Ovary (tissue), 9 donors: ENCODE measurements around the gene LGR4. TPM values are rescaled to one million over a fixed set of nuclear protein-coding genes. Genes with fewer than 3 reads are reported as not detected.
A peak's percentile ranks its signal among the peaks of the same experiment; 100 is the strongest.

Experiments
- DNase-seq, 5 donors: peaks; one replicate each; pipeline ENCODE4 v3.0.0-alpha.2; 2019 to 2020
- H3K27ac ChIP-seq, 2 donors: fragments of 200-600 bp; one replicate each; pipeline versions ENCODE4 v1.5.1 to v1.8.0; 2019 to 2022
- H3K27me3 ChIP-seq: fragments of 200-600 bp; one replicate; pipeline ENCODE4 v1.8.0; 2022
- H3K36me3 ChIP-seq: fragments of 200-600 bp; sonication (generic); one replicate; pipeline ENCODE4 v1.5.1; 2019
- H3K4me1 ChIP-seq: one replicate; pipeline ENCODE4 v1.8.1; 2013; ENCODE audit warnings: mild to moderate bottlenecking, moderate library complexity; ENCODE audit not compliant: insufficient read depth
- H3K4me3 ChIP-seq: fragments of 200-600 bp; sonication (generic); one replicate; pipeline ENCODE4 v1.5.1; 2017
- H3K9me3 ChIP-seq, 2 donors: fragments of 200-600 bp in 1 of 2; sonication (generic) in 1 of 2; one replicate each; pipeline versions ENCODE4 v1.5.1 to v1.8.1; 2013 to 2019; ENCODE audit warnings: mild to moderate bottlenecking in 1 of 2, moderate library complexity in 1 of 2
- CTCF ChIP-seq, 3 donors: fragments of 450-650 bp in 2 of 3; fragments of 200-600 bp in 1 of 3; IDR thresholded peaks; one replicate each; pipeline versions ENCODE4 v1.5.1 to v1.8.0; 2016 to 2022; ENCODE audit warnings: antibody characterized with exemption in 3 of 3, mild to moderate bottlenecking in 1 of 3
- EP300 ChIP-seq: sonication (generic); formaldehyde crosslinking; IDR thresholded peaks from one replicate; pipeline ENCODE4 v1.6.1; 2017; ENCODE audit warnings: antibody characterized with exemption
- POLR2A ChIP-seq: fragments of 450-650 bp; IDR thresholded peaks from one replicate; pipeline ENCODE4 v1.6.1; 2017; ENCODE audit warnings: antibody characterized with exemption, mild to moderate bottlenecking, moderate library complexity
- WGBS, 3 donors: extraction: QIAGEN DNeasy Blood & Tissue Kit in 1 of 3; methylation state at CpG; one replicate each; pipeline versions ENCODE4 v1.1.5 to v1.1.7; 2013 to 2017; 5-methylcytosine and 5-hydroxymethylcytosine counted together
- intact Hi-C, 4 donors: fragments of 100-400 bp; cut with DNase I; formaldehyde crosslinking; loops; one replicate each; pipeline versions ENCODE4 v1.11.0 to v1.15.1; 2022 to 2023
- polyA plus RNA-seq, 2 donors: library from polyadenylated mRNA; stranded (reverse); fragments of 200-250 nt in 1 of 2; fragments of 350-450 nt in 1 of 2; fragmentation: Illumina TruSeq in 1 of 2; extraction: RNeasy Lipid Tissue Mini Kit (QIAGEN cat#74804) in 1 of 2; gene quantifications; one replicate each; pipeline ENCODE4 v1.2.3, GENCODE V29; 2013 to 2014
- total RNA-seq, 7 donors: library from RNA; depleted of rRNA in 2 of 7; stranded (reverse); fragments of >200 nt in 2 of 7; fragmentation: NEBNext Ultra II Directional in 3 of 7; extraction: Animal tissue kit (Norgen Biotek cat#: 25700) in 3 of 7; gene quantifications; one replicate each; pipeline versions ENCODE4 v1.1.0 to v1.2.4, GENCODE V29; 2016 to 2023
- donor health status: DM: no; HTN: no; CAD: no; lungs with moderate emphysema.
- donor health status: DM: no; HTN: no; CAD: no.
- donor health status: Bipolar disorder and iron deficiency.
- donor health status: DM: yes; HTN: yes; CAD: no.
- donor health status: DM: no; HTN: no; CAD: no.
- donor health status: DM: yes; HTN: yes; CAD: no.

Gene LGR4
- total and polyA plus RNA-seq, 9 donors: 15.3 to 51.1 (median 32.3) TPM

GRCh38 chr11:27363576-27364117, 108.9 kb downstream of the LGR4 start:
- intact Hi-C loops: loop anchor here in 1 of 4 donors (10.0 kb wide), 1 partner anchor 151 kb away; no protein-coding TSS in a partner anchor
- H3K27ac ChIP-seq: no peak overlapping the region
- TF ChIP-seq EP300 (no peak), POLR2A (no peak), CTCF (IDR thresholded peaks at IDR 0.05) (no peak)
- H3K4me1 ChIP-seq: no peaks in the 10 kb centered on the region
- H3K9me3 ChIP-seq: no peaks in the 10 kb centered on the region
- peak overlapping the region; percentile 66 for H3K4me3 ChIP-seq
- no peaks in the 10 kb centered on the region for H3K27me3 ChIP-seq
- WGBS, 3 donors: 38 to 40% (median 38%) methylated on average over 13 of the region's 13 CpGs
- no peaks in the 10 kb centered on the region for H3K36me3 ChIP-seq
- no peak for DNase-seq

GRCh38 chr11:27362749-27363575, 109.6 kb downstream of the LGR4 start, which contains the start of gene CCDC34:
TSS of gene CCDC34 (minus strand) at chr11:27363215. CDS start at chr11:27363194, 21 bp downstream.
- WGBS, 3 donors: 0 to 1% (median 0%) methylated on average over 40 to 57 of the region's 57 CpGs
- TF ChIP-seq CTCF (IDR thresholded peaks at IDR 0.05) (no peak), EP300 (no peak), POLR2A (peak; percentile 6)
- no peaks in the 10 kb centered on the region for H3K9me3 ChIP-seq
- H3K27ac ChIP-seq: no peak within 1 kb of the TSS
- DNase-seq: peak; percentile 89 to 94 (median 91)
- H3K36me3 ChIP-seq: no peaks in the 10 kb centered on the region
- H3K27me3 ChIP-seq: no peaks in the 10 kb centered on the region
- H3K4me3 ChIP-seq: peak within 1 kb of the TSS; percentile 66
- no peaks in the 10 kb centered on the region for H3K4me1 ChIP-seq
- intact Hi-C loops: loop anchor here in 1 of 4 donors (10.0 kb wide), 1 partner anchor 152 kb away; no protein-coding TSS in a partner anchor

- no peaks in the 10 kb centered on the region for H3K4me1 ChIP-seq
- no peaks in the 10 kb centered on the region for H3K9me3 ChIP-seq
- WGBS, 3 donors: 66 to 73% (median 72%) methylated on average over 8 of the region's 8 CpGs
- no peak for DNase-seq
- intact Hi-C loops: loop anchor here in 1 of 4 donors (10.0 kb wide), 1 partner anchor 153 kb away; no protein-coding TSS in a partner anchor
- no peak overlapping the region for H3K4me3 ChIP-seq
- no peaks in the 10 kb centered on the region for H3K27me3 ChIP-seq
- no peak overlapping the region for H3K27ac ChIP-seq
- no peaks in the 10 kb centered on the region for H3K36me3 ChIP-seq
- TF ChIP-seq POLR2A: no peak
- no peak for TF ChIP-seq CTCF (IDR thresholded peaks at IDR 0.05)
- TF ChIP-seq EP300: no peak
Measured at GRCh38 chr11:27361649-27362431, 110.8 kb downstream of the LGR4 start.

GRCh38 chr11:27358296-27358695, 114.3 kb downstream of the LGR4 start:
- Histone ChIP-seq H3K4me3 (no peak overlapping the region), H3K27me3 (no peaks in the 10 kb centered on the region), H3K4me1 (no peaks in the 10 kb centered on the region), H3K27ac (no peak overlapping the region), H3K9me3 (no peaks in the 10 kb centered on the region), H3K36me3 (no peaks in the 10 kb centered on the region)
- no peak for DNase-seq
- WGBS, 3 donors: 96 to 98% (median 97%) methylated on average over 1 of the region's 1 CpG
- no peak for TF ChIP-seq CTCF (IDR thresholded peaks at IDR 0.05)
- TF ChIP-seq POLR2A: no peak
- no peak for TF ChIP-seq EP300
- intact Hi-C loops: no loop called here
